ENCODE data around the gene RAB1B.
A peak's percentile ranks its signal among the peaks of the same experiment; 100 is the strongest.

The RAB1B gene

GRCh38 chr11:66268244-66268951 is at the start of gene RAB1B:
RAB1B (plus strand) TSS chr11:66268639; CDS start chr11:66268680, 41 bp downstream.
- DNase-seq (ENCODE audit: low read depth) = peak; percentile 99
- TF ChIP-seq CTCF (conservative IDR thresholded peaks at IDR 0.05; ENCODE audit: control insufficient read depth, insufficient read depth, low read depth, low read length) = no peak
- H3K4me3 ChIP-seq (ENCODE audit: control insufficient read depth, low read depth, low read length) = peak within 1 kb of the TSS; percentile 97

GRCh38 chr11:66218846-66219620 is 49.4 kb upstream of the RAB1B start:
- no peak for TF ChIP-seq CTCF (conservative IDR thresholded peaks at IDR 0.05; ENCODE audit: control insufficient read depth, insufficient read depth, low read depth, low read length)
- DNase-seq (ENCODE audit: low read depth) = no peak
- H3K4me3 ChIP-seq (ENCODE audit: control insufficient read depth, low read depth, low read length) = no peak overlapping the region

GRCh38 chr11:66219846-66220565 is 48.4 kb upstream of the RAB1B start:
- TF ChIP-seq CTCF (conservative IDR thresholded peaks at IDR 0.05; ENCODE audit: control insufficient read depth, insufficient read depth, low read depth, low read length) = no peak
- DNase-seq (ENCODE audit: low read depth) = no peak
- H3K4me3 ChIP-seq (ENCODE audit: control insufficient read depth, low read depth, low read length) = no peak overlapping the region

GRCh38 chr11:66220566-66220935 is 47.9 kb upstream of the RAB1B start:
- H3K4me3 ChIP-seq (ENCODE audit: control insufficient read depth, low read depth, low read length) = no peak overlapping the region
- DNase-seq (ENCODE audit: low read depth) = no peak
- no peak for TF ChIP-seq CTCF (conservative IDR thresholded peaks at IDR 0.05; ENCODE audit: control insufficient read depth, insufficient read depth, low read depth, low read length)

- no peak for DNase-seq (ENCODE audit: low read depth)
- TF ChIP-seq CTCF (conservative IDR thresholded peaks at IDR 0.05; ENCODE audit: control insufficient read depth, insufficient read depth, low read depth, low read length) = no peak
Measured at GRCh38 chr11:66221012-66221411, 47.4 kb upstream of the RAB1B start.

GRCh38 chr11:66221726-66222236 is 46.7 kb upstream of the RAB1B start:
- no peak overlapping the region for H3K4me3 ChIP-seq (ENCODE audit: control insufficient read depth, low read depth, low read length)
- TF ChIP-seq CTCF (conservative IDR thresholded peaks at IDR 0.05; ENCODE audit: control insufficient read depth, insufficient read depth, low read depth, low read length) = no peak
- DNase-seq (ENCODE audit: low read depth) = peak; percentile 8

More at GRCh38 chr11:66221012-66221411, 47.4 kb upstream of the RAB1B start:
- no peak overlapping the region for H3K4me3 ChIP-seq (ENCODE audit: control insufficient read depth, low read depth, low read length)

Data from fibroblast of mammary gland (primary cell).